Mucosa of descending colon (tissue), 3 donors: Measurements from ENCODE around the gene TCF7L2. TPM values are rescaled to one million over a fixed set of nuclear protein-coding genes. Genes with fewer than 3 reads are reported as not detected.

Experiments used
- ATAC-seq: fragments of 200-7000 bp; cut with Tn5 transposase; one replicate; pipeline ENCODE4 v1.9.1; 2020; ENCODE audit warnings: mild to moderate bottlenecking, moderate library complexity
- DNase-seq, 3 donors: peaks; one replicate each; pipeline ENCODE4 v3.0.0-alpha.2; 2020
- H3K36me3 ChIP-seq: fragments of 200-600 bp; one replicate; pipeline ENCODE4 v1.8.0; 2021; ENCODE audit warnings: low read depth, mild to moderate bottlenecking
- H3K4me1 ChIP-seq: fragments of 200-600 bp; one replicate; pipeline ENCODE4 v1.8.0; 2021; ENCODE audit warnings: low read depth, mild to moderate bottlenecking
- H3K4me3 ChIP-seq: fragments of 200-600 bp; one replicate; pipeline ENCODE4 v1.8.0; 2021; ENCODE audit warnings: mild to moderate bottlenecking
- H3K9me3 ChIP-seq: fragments of 200-600 bp; one replicate; pipeline ENCODE4 v1.8.0; 2021; ENCODE audit warnings: mild to moderate bottlenecking
- CTCF ChIP-seq: fragments of 200-600 bp; IDR thresholded peaks from one replicate; pipeline ENCODE4 v1.8.0; 2022; ENCODE audit warnings: antibody characterized with exemption, mild to moderate bottlenecking
- intact Hi-C, 2 donors: fragments of 100-400 bp; cut with DNase I in 1 of 2; cut with micrococcal nuclease in 1 of 2; formaldehyde crosslinking; loops; one replicate each; pipeline versions ENCODE4 v1.11.0 to v1.11.1; 2022; cut with DNase I, micrococcal nuclease
- total RNA-seq, 3 donors: library from RNA; stranded (reverse); fragmentation: NEBNext Ultra II Directional in 2 of 3; extraction: Animal tissue kit (Norgen Biotek cat#: 25700) in 2 of 3; gene quantifications; one replicate each; pipeline versions ENCODE4 v1.2.1 to v1.2.4, GENCODE V29; 2021 to 2023
- donor health status: DM: no; HTN: no; CAD: no; lungs with moderate emphysema.
- donor health status: DM: no; HTN: no; CAD: no.
- donor health status: DM: no; HTN: yes; CAD: no.

The TCF7L2 gene
- total RNA-seq, 3 donors from 2014 or later: 99.6 to 182 (median 102) TPM

DNA sequence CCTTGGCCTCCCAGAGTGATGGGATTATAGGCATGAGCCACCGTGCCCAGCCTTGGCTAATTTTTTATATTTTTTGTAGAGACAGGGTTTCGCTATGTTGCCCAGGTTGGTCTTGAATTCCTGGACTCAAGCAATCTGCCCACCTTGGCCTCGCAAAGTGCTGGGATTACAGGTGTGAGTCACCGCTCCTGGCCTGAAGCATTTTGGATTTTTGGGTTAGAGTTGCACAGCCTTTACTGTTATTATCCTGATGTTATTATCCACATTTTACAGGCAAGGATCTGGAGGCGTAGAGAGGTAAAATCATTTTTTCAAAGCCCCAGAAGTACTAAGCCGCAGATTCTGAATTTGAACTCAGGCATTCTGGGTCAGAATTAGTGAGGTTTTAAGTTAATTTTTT lies 75.4 kb downstream of the TCF7L2 start:
- no peaks in the 10 kb centered on the region for H3K9me3 ChIP-seq
- no peak for DNase-seq
- no peak for ATAC-seq
- H3K4me1 ChIP-seq: peaks cover 16% of the 10 kb centered on the region
- H3K36me3 ChIP-seq: no peaks in the 10 kb centered on the region
- intact Hi-C loops: no loop called here
- TF ChIP-seq CTCF: no peak
- H3K4me3 ChIP-seq: no peak overlapping the region

- Histone ChIP-seq H3K4me3 (no peak overlapping the region), H3K4me1 (peaks cover 6% of the 10 kb centered on the region), H3K9me3 (no peaks in the 10 kb centered on the region), H3K36me3 (no peaks in the 10 kb centered on the region)
- intact Hi-C loops: no loop called here
- ATAC-seq: no peak
- no peak for TF ChIP-seq CTCF
- DNase-seq: no peak
Measured at GRCh38 chr10:113026679-113027078, 76.6 kb downstream of the TCF7L2 start.

DNA sequence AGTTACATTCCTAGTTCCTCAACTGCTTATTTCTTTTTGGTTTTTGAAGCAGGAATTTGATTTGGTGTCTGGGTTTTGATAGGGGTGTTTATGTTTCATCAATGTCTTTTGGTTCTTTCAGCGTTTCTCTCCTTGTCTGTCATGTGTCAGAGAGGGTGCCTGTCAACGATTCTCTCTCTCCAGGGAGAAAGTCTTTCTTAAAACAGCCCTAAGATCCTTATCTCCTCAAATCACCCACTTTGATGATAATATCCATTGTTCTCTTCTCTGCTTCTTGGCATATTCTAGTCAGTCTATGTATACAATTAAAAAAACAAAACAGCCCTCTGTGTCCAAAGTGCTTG lies 77.2 kb downstream of the TCF7L2 start:
- Histone ChIP-seq H3K4me1 (peaks cover 6% of the 10 kb centered on the region), H3K4me3 (no peak overlapping the region), H3K9me3 (no peaks in the 10 kb centered on the region), H3K36me3 (no peaks in the 10 kb centered on the region)
- DNase-seq (no peak), ATAC-seq (no peak)
- intact Hi-C loops: no loop called here
- no peak for TF ChIP-seq CTCF

- H3K4me3 ChIP-seq: no peak overlapping the region
- no peaks in the 10 kb centered on the region for H3K9me3 ChIP-seq
- intact Hi-C loops: no loop called here
- H3K36me3 ChIP-seq: no peaks in the 10 kb centered on the region
- ATAC-seq (peak; percentile 64), DNase-seq (no peak)
- H3K4me1 ChIP-seq: peaks cover 6% of the 10 kb centered on the region
- no peak for TF ChIP-seq CTCF
Measured at GRCh38 chr10:113027574-113028455, 77.8 kb downstream of the TCF7L2 start.

DNA sequence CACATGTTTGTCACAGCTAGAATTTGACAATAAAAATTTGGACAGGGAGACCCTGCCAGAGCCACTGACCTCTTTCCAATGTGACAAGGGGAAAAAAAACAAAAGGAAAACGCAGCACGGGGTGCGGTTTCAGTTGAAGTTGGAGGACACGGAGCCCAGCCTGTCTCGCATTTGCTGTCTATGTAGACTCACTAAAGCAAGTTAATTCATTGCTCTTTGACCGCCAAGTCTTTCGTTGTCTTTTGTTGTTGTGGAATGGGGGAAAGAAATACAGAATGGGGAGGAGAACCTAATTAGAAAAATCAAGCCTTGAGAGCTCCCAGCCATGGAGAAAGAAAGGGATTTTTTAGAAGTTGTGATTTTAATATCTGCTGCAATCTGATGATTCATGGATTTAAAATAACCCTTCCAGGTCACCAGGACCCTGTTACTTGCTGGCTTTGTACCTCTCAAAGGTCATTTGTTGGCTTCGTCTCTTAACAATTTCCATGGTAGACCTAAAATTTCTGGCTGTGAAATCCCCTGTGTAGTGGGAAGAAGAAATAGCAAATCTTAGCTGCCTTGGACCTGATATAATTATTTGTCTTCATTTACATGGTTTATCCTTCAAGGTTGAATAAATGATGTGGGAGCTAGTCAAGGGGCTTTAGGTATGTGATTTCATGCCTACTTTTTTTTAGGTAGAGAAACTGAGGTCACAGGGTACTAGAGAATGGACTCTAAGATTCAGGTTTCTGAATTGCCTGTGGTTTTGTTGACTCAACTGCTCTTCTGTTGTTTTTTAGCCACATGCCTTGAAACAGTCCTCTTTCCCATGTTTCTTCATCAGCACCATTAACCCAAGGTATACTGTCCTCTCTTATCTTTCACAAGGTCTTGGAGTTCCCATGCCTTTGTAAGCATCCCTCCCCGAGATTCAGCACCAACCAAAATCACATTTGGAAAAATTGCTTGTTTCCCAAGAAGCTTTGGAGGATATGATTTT lies 78.7 kb downstream of the TCF7L2 start:
- DNase-seq: no peak
- H3K9me3 ChIP-seq: no peaks in the 10 kb centered on the region
- H3K4me1 ChIP-seq: peaks cover 6% of the 10 kb centered on the region
- no peak for TF ChIP-seq CTCF
- H3K36me3 ChIP-seq: no peaks in the 10 kb centered on the region
- intact Hi-C loops: no loop called here
- no peak overlapping the region for H3K4me3 ChIP-seq
- ATAC-seq: no peak
